OCI-LY3 (cell line): Measurements from ENCODE around the gene TPCN2.
"Not testable (repeated sequence)": the region's sequence is repeated elsewhere in the genome, so short reads cannot be mapped to it uniquely, and the experiment has no call there.

Source experiments
- CTCF ChIP-seq: fragments of 200-600, 300-600 bp; sonication (generic); IDR thresholded peaks from 2 replicates; pipeline ENCODE4 v1.5.1; 2014; ENCODE audit warnings: antibody characterized with exemption, low read length, low read depth
- EZH2phosphoT487 ChIP-seq: fragments of 200-600 bp; shearing (Covaris generic); IDR thresholded peaks from 2 replicates; pipeline ENCODE4 v1.6.1; 2018; ENCODE audit warnings: antibody characterized with exemption, mixed run types, low read depth

- TF ChIP-seq CTCF, EZH2phosphoT487: not testable (repeated sequence)
These were observed 85.5 kb downstream of the TPCN2 start for GRCh38 chr11:69134182-69134581.
